GM19025 (cell line): ENCODE data around the gene FOLR1.

Source experiments
- ATAC-seq: cut with Tn5 transposase; IDR thresholded peaks from one replicate; pipeline ENCODE4 v1.9.1; 2021; ENCODE audit warnings: mild to moderate bottlenecking, low read depth, moderate library complexity; ENCODE audit not compliant: unreplicated experiment

The FOLR1 gene

DNA sequence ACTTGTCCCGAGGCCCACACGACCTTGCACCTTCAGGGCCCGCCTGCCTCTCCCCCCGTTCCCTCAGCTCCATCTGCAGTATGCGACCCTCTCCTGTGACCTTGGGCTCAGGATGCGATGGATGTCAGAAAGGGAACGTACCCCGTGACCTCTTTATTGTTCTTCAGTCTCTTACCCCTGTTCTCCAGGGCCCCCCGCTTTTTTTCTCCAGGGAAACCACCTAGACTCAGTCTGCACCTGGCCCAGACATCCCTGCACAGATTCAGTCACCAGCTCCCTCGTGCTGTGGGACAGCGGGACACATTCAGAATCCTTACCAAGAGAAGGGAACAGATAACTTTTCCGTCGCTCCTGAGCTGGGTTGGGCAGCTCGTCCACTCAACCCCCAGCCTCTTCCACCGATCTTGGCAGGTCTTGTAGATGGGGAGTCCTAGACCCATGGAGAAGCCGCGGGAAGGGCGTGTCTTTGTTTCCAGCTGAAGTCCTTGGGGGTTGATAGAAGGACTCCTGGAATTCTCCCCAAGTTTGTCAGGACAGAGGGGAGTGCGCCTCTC is 53.4 kb downstream of the FOLR1 start:
- ATAC-seq: no peak
